Upper lobe of right lung (tissue), 1 donor: ENCODE results near the gene AFF1. TPM values are rescaled to one million over a fixed set of nuclear protein-coding genes. Genes with fewer than 3 reads are reported as not detected.

Experiments used
- ATAC-seq: fragments of 200-7000 bp; cut with Tn5 transposase; one replicate; pipeline ENCODE4 v1.9.1; 2020; ENCODE audit warnings: mild to moderate bottlenecking, moderate library complexity
- DNase-seq: peaks from one replicate; pipeline ENCODE4 v3.0.0-alpha.2; 2020
- H3K27ac ChIP-seq: fragments of 200-600 bp; one replicate; pipeline ENCODE4 v1.8.0; 2022
- H3K27me3 ChIP-seq: fragments of 200-600 bp; one replicate; pipeline ENCODE4 v1.8.0; 2022; ENCODE audit warnings: mild to moderate bottlenecking
- H3K36me3 ChIP-seq: fragments of 200-600 bp; one replicate; pipeline ENCODE4 v1.8.0; 2022
- H3K4me1 ChIP-seq: fragments of 200-600 bp; one replicate; pipeline ENCODE4 v1.8.0; 2022
- H3K4me3 ChIP-seq: fragments of 200-600 bp; one replicate; pipeline ENCODE4 v1.8.0; 2022; ENCODE audit warnings: mild to moderate bottlenecking
- H3K9me3 ChIP-seq: fragments of 200-600 bp; one replicate; pipeline ENCODE4 v1.8.0; 2022
- intact Hi-C: fragments of 100-400 bp; cut with DNase I; formaldehyde crosslinking; loops from one replicate; pipeline ENCODE4 v1.11.0; 2022
- total RNA-seq: library from RNA; stranded (reverse); fragmentation: NEBNext Ultra II Directional; extraction: Animal tissue kit (Norgen Biotek cat#: 25700); gene quantifications from one replicate; pipeline ENCODE4 v1.2.1, GENCODE V29; 2021
- TF ChIP-seq, protein P1 (sequence below): fragments of 200-600 bp; IDR thresholded peaks from one replicate; pipeline ENCODE4 v1.8.0; 2022; ENCODE audit warnings: antibody characterized with exemption
- donor health status: DM: no; HTN: yes; CAD: no; lungs with severe emphysema.

Gene AFF1
- total RNA-seq, 1 donor from 2014 or later: 103 TPM

DNA sequence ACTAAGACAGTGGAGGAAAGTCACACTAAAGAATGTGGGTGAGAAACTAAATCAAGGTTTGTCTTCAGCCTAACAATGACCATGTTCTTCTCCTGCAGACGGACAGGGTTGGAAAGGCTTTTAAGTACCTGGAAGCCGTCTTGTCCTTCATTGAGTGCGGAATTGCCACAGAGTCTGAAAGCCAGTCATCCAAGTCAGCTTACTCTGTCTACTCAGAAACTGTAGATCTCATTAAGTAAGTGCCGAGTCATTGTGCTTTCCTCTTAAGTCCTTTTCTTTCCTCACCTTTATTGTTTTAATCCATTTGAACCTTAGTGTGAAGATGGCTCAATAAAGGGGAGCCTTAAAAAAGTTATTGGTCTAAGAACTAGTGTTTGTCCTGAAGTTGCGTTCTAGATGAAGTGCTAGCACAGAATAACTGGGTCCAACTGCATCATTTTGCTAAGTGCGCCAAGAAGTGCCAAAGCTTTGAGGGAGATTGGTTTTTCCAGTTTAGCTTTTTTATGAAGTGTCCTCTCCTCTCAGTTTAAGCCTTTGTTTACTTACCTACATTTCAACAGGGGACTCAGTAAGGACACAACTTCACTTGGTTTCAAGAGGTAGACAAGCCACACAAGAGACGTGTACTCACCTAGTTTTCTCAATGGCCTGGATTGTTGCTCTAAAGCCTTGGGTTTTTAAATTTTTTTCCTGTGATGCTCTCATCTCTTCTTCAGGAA lies 196.3 kb downstream of the AFF1 start:
- no peaks in the 10 kb centered on the region for H3K9me3 ChIP-seq
- no peaks in the 10 kb centered on the region for H3K27me3 ChIP-seq
- TF ChIP-seq, protein P1, sequence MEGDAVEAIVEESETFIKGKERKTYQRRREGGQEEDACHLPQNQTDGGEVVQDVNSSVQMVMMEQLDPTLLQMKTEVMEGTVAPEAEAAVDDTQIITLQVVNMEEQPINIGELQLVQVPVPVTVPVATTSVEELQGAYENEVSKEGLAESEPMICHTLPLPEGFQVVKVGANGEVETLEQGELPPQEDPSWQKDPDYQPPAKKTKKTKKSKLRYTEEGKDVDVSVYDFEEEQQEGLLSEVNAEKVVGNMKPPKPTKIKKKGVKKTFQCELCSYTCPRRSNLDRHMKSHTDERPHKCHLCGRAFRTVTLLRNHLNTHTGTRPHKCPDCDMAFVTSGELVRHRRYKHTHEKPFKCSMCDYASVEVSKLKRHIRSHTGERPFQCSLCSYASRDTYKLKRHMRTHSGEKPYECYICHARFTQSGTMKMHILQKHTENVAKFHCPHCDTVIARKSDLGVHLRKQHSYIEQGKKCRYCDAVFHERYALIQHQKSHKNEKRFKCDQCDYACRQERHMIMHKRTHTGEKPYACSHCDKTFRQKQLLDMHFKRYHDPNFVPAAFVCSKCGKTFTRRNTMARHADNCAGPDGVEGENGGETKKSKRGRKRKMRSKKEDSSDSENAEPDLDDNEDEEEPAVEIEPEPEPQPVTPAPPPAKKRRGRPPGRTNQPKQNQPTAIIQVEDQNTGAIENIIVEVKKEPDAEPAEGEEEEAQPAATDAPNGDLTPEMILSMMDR: no peak
- ATAC-seq (peak; percentile 87), DNase-seq (no peak)
- intact Hi-C loops: no loop called here
- H3K4me1 ChIP-seq: no peaks in the 10 kb centered on the region
- H3K4me3 ChIP-seq: no peak overlapping the region
- H3K27ac ChIP-seq: peak overlapping the region; percentile 2
- H3K36me3 ChIP-seq: peaks cover 100% of the 10 kb centered on the region

- Histone ChIP-seq H3K9me3 (no peaks in the 10 kb centered on the region), H3K4me1 (no peaks in the 10 kb centered on the region), H3K27ac (no peak overlapping the region), H3K27me3 (no peaks in the 10 kb centered on the region), H3K36me3 (peaks cover 100% of the 10 kb centered on the region), H3K4me3 (no peak overlapping the region)
- DNase-seq (no peak), ATAC-seq (no peak)
- TF ChIP-seq, protein P1: no peak
- intact Hi-C loops: no loop called here
Measured at GRCh38 chr4:87132035-87132434, 197.2 kb downstream of the AFF1 start.

GRCh38 chr4:87133183-87133582 lies 198.4 kb downstream of the AFF1 start:
- Histone ChIP-seq H3K27me3 (no peaks in the 10 kb centered on the region), H3K4me3 (no peak overlapping the region), H3K4me1 (no peaks in the 10 kb centered on the region), H3K36me3 (peaks cover 99% of the 10 kb centered on the region), H3K9me3 (no peaks in the 10 kb centered on the region), H3K27ac (no peak overlapping the region)
- DNase-seq: no peak
- intact Hi-C loops: no loop called here
- no peak for ATAC-seq
- TF ChIP-seq, protein P1: no peak

DNA sequence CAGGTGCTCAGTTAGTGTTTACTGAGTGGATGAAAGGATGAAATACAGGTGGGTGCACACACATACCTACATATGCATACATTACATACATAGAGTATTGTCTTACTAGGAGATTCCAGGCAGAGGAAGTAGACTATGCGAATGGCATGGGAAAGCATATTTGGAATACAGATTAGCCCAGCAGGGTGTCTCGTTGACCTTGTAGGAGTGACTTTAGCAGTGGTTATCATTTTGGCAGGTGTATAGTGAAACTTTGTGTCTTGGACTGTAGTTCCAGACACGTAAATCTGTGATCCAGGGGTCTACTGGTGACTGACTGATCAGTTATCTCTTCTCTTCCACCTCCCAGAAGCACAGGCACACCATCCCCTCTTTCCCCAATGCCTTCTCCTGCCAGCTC lies 199.3 kb downstream of the AFF1 start:
- no peak overlapping the region for H3K27ac ChIP-seq
- intact Hi-C loops: no loop called here
- DNase-seq (no peak), ATAC-seq (no peak)
- H3K27me3 ChIP-seq: no peaks in the 10 kb centered on the region
- peaks cover 99% of the 10 kb centered on the region for H3K36me3 ChIP-seq
- H3K4me3 ChIP-seq: no peak overlapping the region
- TF ChIP-seq, protein P1: no peak
- H3K9me3 ChIP-seq: no peaks in the 10 kb centered on the region
- H3K4me1 ChIP-seq: no peaks in the 10 kb centered on the region

- intact Hi-C loops: no loop called here
- H3K27ac ChIP-seq: no peak overlapping the region
- no peaks in the 10 kb centered on the region for H3K4me1 ChIP-seq
- H3K36me3 ChIP-seq: peaks cover 60% of the 10 kb centered on the region
- TF ChIP-seq, protein P1: no peak
- no peak overlapping the region for H3K4me3 ChIP-seq
- H3K27me3 ChIP-seq: no peaks in the 10 kb centered on the region
- DNase-seq (no peak), ATAC-seq (peak; percentile 84)
- no peaks in the 10 kb centered on the region for H3K9me3 ChIP-seq
Measured at GRCh38 chr4:87141428-87141827, 206.6 kb downstream of the AFF1 start.
